PC-9 (cell line): ENCODE measurements around the gene SCAMP3. TPM values are rescaled to one million over a fixed set of nuclear protein-coding genes. Genes with fewer than 3 reads are reported as not detected.

Experiments used
- BruUV-seq: library from RNA; stranded (reverse); fragments of 400-500 nt; replicated peaks from 2 replicates; lab custom pipeline; 2021; lab: Mats Ljungman, UMichigan
- CTCF ChIA-PET: fragments of 300-600 bp; sonication (Branson Sonifier 250); formaldehyde crosslinking; loops from one replicate; lab custom pipeline; 2022; ENCODE audit warnings: antibody characterized with exemption; lab: Charles Lee
- POLR2A ChIA-PET: fragments of 300-600 bp; sonication (Branson Sonifier 250); formaldehyde crosslinking; loops from one replicate; lab custom pipeline; 2022; ENCODE audit warnings: antibody characterized with exemption; ENCODE audit not compliant: unreplicated experiment; lab: Charles Lee
- DNase-seq, 2 experiments: peaks; one replicate each; pipeline versions ENCODE4 v3.0.0 to v3.0.0-alpha.2; 2015 to 2022; ENCODE audit warnings: mixed read lengths in 1 of 2
- H2AFZ ChIP-seq: fragments of 200-600 bp; sonication (generic); 2 replicates; pipeline ENCODE4 v1.8.1; 2017; ENCODE audit warnings: antibody characterized with exemption
- H3F3A ChIP-seq: fragments of 200-600 bp; sonication (generic); 2 replicates; pipeline ENCODE4 v1.8.1; 2017; ENCODE audit warnings: antibody characterized with exemption, mild to moderate bottlenecking, low read depth; ENCODE audit not compliant: insufficient read depth
- H3K27ac ChIP-seq: fragments of 200-600 bp; sonication (generic); 2 replicates; pipeline ENCODE4 v1.6.1; 2016; ENCODE audit warnings: mixed run types
- H3K27me3 ChIP-seq: fragments of 200-600 bp; sonication (generic); 2 replicates; pipeline ENCODE4 v1.6.1; 2016; ENCODE audit warnings: low read depth, mixed run types; ENCODE audit not compliant: insufficient read depth
- H3K36me3 ChIP-seq: fragments of 200-600 bp; sonication (generic); 2 replicates; pipeline ENCODE4 v1.6.1; 2016; ENCODE audit warnings: low read depth, mixed run types
- H3K4me1 ChIP-seq: fragments of 200-600 bp; sonication (generic); replicated peaks from 2 replicates; pipeline ENCODE4 v1.6.1; 2016; ENCODE audit warnings: mixed run types; ENCODE audit not compliant: insufficient read depth
- H3K4me2 ChIP-seq: fragments of 200-600 bp; sonication (generic); 2 replicates; pipeline ENCODE4 v1.6.1; 2017; ENCODE audit warnings: mixed run types
- H3K4me3 ChIP-seq: fragments of 200-600 bp; sonication (generic); 2 replicates; pipeline ENCODE4 v1.6.1; 2016; ENCODE audit warnings: mixed run types
- H3K79me2 ChIP-seq: fragments of 200-600 bp; sonication (generic); 2 replicates; pipeline ENCODE4 v1.6.1; 2017; ENCODE audit warnings: low read depth, mixed run types
- H3K9me2 ChIP-seq: fragments of 200-600 bp; sonication (generic); 2 replicates; pipeline ENCODE4 v1.8.1; 2017; ENCODE audit warnings: mild to moderate bottlenecking; ENCODE audit not compliant: insufficient read depth
- H3K9me3 ChIP-seq: fragments of 200-600 bp; sonication (generic); 2 replicates; pipeline ENCODE4 v1.8.1; 2016; ENCODE audit warnings: low read depth; ENCODE audit not compliant: insufficient read depth
- H4K20me1 ChIP-seq: fragments of 200-600 bp; sonication (generic); 2 replicates; pipeline ENCODE4 v1.8.1; 2017; ENCODE audit not compliant: insufficient read depth
- EZH2 ChIP-seq: fragments of 200-600 bp; sonication (generic); IDR thresholded peaks from 2 replicates; pipeline ENCODE4 v1.8.0; 2017; ENCODE audit warnings: antibody characterized with exemption, low read depth
- intact Hi-C: fragments of 100-400 bp; cut with micrococcal nuclease; formaldehyde crosslinking; loops from one replicate; pipeline ENCODE4 v1.10.0; 2022; ENCODE audit not compliant: unreplicated experiment
- total RNA-seq: library from RNA; stranded (reverse); gene quantifications from 2 replicates; pipeline ENCODE4 v1.2.3, GENCODE V29; 2021
- TF ChIP-seq, protein P1 (sequence below): fragments of 200-600 bp; sonication (generic); conservative IDR thresholded peaks from 2 replicates; pipeline ENCODE4 v1.6.1; 2017; ENCODE audit warnings: mixed run types, antibody characterized with exemption, mild to moderate bottlenecking, moderate library complexity

SCAMP3 gene
- total RNA-seq, 1 experiment from 2014 or later: 64.1 TPM

DNA sequence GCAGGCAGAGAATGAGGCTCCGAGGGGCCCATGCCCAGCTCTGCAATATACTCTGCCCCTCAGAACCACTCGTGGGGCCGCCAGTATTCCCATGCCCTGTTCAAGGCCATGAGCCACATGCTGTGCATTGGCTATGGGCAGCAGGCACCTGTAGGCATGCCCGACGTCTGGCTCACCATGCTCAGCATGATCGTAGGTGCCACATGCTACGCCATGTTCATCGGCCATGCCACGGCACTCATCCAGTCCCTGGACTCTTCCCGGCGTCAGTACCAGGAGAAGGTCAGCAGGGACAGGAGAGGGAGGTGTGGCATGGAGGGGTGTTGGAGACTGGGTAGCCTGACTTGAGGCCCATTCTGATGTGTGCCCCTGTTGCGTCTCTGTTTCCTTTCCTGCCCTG is 22.3 kb upstream of the SCAMP3 start:
- POLR2A ChIA-PET: no interaction called here
- H3K27me3 ChIP-seq: no peaks in the 10 kb centered on the region

GRCh38 chr1:155282488-155283091 is 20.4 kb upstream of the SCAMP3 start:
- H3K9me2 ChIP-seq: no peaks in the 10 kb centered on the region
- no TSS peak for BruUV-seq
- POLR2A ChIA-PET: no interaction called here

More for the DNA sequence above, 22.3 kb upstream of the SCAMP3 start:
- Histone ChIP-seq H3K4me1 (no peaks in the 10 kb centered on the region), H3K79me2 (no peaks in the 10 kb centered on the region), H3K4me2 (no peak overlapping the region), H3K9me2 (no peaks in the 10 kb centered on the region), H3K27ac (no peak overlapping the region), H3F3A (peaks cover 5% of the 10 kb centered on the region; the same call in 1 of the 2 replicates), H3K9me3 (no peaks in the 10 kb centered on the region), H2AFZ (no peak overlapping the region), H3K36me3 (no peaks in the 10 kb centered on the region), H3K4me3 (no peak overlapping the region), H4K20me1 (no peaks in the 10 kb centered on the region)
- no TSS peak for BruUV-seq
- no peak for DNase-seq
- CTCF ChIA-PET: no interaction called here
- intact Hi-C loops: no loop called here
- TF ChIP-seq, protein P1, sequence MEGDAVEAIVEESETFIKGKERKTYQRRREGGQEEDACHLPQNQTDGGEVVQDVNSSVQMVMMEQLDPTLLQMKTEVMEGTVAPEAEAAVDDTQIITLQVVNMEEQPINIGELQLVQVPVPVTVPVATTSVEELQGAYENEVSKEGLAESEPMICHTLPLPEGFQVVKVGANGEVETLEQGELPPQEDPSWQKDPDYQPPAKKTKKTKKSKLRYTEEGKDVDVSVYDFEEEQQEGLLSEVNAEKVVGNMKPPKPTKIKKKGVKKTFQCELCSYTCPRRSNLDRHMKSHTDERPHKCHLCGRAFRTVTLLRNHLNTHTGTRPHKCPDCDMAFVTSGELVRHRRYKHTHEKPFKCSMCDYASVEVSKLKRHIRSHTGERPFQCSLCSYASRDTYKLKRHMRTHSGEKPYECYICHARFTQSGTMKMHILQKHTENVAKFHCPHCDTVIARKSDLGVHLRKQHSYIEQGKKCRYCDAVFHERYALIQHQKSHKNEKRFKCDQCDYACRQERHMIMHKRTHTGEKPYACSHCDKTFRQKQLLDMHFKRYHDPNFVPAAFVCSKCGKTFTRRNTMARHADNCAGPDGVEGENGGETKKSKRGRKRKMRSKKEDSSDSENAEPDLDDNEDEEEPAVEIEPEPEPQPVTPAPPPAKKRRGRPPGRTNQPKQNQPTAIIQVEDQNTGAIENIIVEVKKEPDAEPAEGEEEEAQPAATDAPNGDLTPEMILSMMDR: no peak
- no peak for TF ChIP-seq EZH2

DNA sequence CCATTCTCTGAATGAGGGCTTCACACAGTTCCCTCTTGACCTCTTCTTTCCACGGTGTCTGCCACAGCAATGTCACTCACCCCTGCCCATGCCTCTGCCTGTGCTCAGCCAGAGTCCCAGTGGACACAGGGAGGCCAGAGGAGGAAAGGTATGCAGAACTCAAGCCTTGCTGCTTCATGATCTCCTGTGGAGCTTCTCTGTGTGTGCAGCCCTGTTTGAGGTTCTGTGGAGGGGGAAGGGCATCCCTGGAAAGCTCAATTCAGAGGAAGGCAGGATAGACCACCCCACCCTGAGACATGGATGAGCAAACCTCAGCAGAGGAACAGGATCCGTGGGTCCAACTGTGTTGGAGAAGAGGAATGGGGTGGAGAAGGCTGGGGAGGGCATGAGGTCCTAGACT is 17.1 kb upstream of the SCAMP3 start:
- 0 out of 2 replicates have a peak, but pooled peaks cover 4% of the 10 kb centered on the region for H3K4me1 ChIP-seq
- intact Hi-C loops: no loop called here
- H3F3A ChIP-seq: peaks cover 32% of the 10 kb centered on the region; the same call in 1 of the 2 replicates
- no peak overlapping the region for H3K4me2 ChIP-seq
- POLR2A ChIA-PET: no interaction called here
- H3K27me3 ChIP-seq: no peaks in the 10 kb centered on the region
- no peak overlapping the region for H3K4me3 ChIP-seq
- DNase-seq: no peak
- BruUV-seq: no TSS peak
- H3K9me3 ChIP-seq: no peaks in the 10 kb centered on the region
- TF ChIP-seq, protein P1: no peak
- TF ChIP-seq EZH2: no peak
- no peak overlapping the region for H3K27ac ChIP-seq
- no peaks in the 10 kb centered on the region for H3K36me3 ChIP-seq
- H2AFZ ChIP-seq: no peak overlapping the region
- H3K9me2 ChIP-seq: no peaks in the 10 kb centered on the region
- CTCF ChIA-PET: no interaction called here
- H3K79me2 ChIP-seq: no peaks in the 10 kb centered on the region
- no peaks in the 10 kb centered on the region for H4K20me1 ChIP-seq

More at GRCh38 chr1:155282488-155283091, 20.4 kb upstream of the SCAMP3 start:
- H3K36me3 ChIP-seq: no peaks in the 10 kb centered on the region
- intact Hi-C loops: no loop called here
- no peak overlapping the region for H3K4me3 ChIP-seq
- CTCF ChIA-PET: no interaction called here
- no peak overlapping the region for H2AFZ ChIP-seq
- no peak overlapping the region for H3K27ac ChIP-seq
- H3K4me1 ChIP-seq: 0 out of 2 replicates have a peak, but pooled peaks cover 4% of the 10 kb centered on the region
- H3K27me3 ChIP-seq: no peaks in the 10 kb centered on the region
- H3K79me2 ChIP-seq: no peaks in the 10 kb centered on the region
- DNase-seq: no peak
- H3K9me3 ChIP-seq: no peaks in the 10 kb centered on the region
- TF ChIP-seq EZH2: no peak
- TF ChIP-seq, protein P1: no peak
- H3F3A ChIP-seq: peaks cover 19% of the 10 kb centered on the region; the same call in 1 of the 2 replicates
- no peak overlapping the region for H3K4me2 ChIP-seq
- H4K20me1 ChIP-seq: no peaks in the 10 kb centered on the region
